Activated gamma-delta T cell (primary cell): ENCODE measurements around the gene ZNF687.

Source experiments
- DNase-seq: peaks from one replicate; lab custom pipeline; 2025; lab: John Stamatoyannopoulos, UW

Gene ZNF687

DNA sequence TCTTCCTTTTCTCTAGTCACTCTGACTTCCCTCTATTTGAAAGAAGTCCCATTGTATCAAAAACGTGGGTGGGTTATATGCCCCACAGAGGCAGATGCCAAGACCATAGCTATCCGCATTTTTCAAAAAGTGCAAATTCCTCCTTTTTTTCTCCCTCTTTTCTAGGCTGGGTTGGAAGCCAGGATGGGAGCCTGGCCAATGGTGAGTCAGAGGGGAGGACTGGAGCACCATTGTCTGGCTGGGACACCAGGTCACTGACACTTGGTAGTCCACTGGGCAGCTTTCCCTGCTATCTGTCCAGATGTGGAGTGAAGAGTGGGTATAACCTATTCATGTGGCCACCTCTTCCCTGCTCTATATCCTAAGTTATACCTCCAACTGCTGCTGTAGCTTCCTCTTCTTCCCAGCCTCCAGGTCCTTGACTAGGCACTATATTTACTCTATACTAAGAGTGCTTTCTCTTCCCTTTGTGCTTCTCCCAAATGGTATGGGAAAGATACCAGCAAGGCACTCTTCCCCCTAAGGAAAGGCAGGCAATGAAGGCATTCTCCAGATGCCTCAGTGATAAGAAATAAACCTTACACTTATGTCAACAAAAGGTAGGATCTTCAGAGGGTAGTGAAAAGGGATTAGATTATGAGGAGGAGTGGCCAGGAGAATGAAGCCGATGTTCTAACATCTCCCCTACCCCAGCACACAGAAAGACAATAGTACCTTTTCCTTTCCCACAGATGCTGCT is 32.2 kb downstream of the ZNF687 start:
- DNase-seq, result no peak

DNA sequence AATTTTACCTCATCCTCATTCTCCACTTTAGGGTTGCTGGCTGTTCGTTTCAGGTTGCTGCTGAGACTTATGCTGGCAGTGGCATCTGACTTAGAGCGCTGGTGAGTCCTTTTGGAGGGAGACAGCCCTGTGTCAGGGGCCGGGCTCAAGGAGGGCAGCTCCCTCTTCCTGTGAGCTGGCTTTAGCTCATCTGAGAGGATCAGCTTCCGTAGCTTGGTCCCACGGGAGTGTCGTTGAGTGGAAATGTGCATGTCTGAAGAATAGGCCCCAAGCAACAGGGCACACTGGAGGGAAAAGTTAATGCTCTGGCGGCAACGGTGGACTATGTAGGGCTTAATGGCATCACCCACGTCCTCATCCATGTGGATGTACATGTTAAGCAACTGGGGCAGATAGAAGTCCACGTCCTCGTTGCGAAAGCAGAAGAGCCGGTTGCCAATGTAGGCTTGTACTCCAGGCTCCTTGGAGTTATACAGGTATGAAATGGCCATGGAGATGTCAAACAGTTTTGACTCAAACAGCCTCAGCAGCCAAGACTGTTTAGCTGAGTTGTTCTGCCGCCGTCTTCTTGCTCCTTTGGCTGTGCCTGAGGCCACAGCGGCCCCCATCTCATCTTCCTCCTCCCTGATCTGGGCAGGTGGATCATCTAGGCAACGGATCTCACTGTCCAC is 33.6 kb downstream of the ZNF687 start:
- DNase-seq, result no peak

DNA sequence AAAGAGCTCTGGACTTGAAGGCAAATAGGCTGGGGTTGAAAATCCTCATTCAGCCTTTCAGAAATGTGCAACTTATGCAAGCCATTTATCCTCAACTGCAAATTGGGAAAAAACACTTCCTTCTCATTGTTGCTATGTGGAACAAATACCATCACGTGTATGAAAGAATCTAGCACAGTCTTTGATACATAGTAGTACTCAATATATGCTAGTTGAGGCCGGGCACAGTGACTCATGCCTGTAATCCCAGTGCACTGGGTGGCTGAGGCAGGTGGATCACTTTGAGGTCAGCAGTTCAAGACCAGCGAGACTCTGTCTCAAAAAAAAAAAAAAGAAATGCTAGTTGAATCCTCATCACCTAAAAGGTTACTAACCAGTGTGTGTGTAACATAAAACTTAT is 36.9 kb downstream of the ZNF687 start:
- no peak for DNase-seq

DNA sequence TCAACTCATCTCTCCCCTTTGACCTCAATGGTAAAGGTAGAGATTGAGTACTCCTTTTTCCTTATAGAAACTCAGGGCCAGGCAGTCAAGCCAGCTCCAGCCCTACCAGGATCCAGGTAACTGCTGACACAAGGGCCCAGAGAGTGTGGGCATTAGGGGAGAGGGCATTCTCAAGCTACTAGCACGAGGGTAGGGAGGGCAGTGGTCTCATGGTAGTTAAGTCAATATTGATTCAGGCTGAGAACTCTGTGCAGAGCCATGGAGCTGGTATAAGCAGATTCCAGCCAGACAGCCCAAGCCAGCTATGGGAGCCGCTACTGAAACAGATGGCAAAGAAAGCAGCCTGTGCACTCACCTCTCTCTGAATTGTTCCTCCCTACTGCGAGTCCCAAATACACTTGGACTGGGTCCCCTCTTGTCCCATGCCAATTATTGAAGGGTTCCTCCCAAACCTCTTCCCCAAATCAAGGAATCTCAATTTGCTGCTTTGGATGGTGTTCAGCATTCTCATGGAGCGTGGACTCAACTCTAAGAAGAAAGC is 42.4 kb downstream of the ZNF687 start:
- no peak for DNase-seq

DNA sequence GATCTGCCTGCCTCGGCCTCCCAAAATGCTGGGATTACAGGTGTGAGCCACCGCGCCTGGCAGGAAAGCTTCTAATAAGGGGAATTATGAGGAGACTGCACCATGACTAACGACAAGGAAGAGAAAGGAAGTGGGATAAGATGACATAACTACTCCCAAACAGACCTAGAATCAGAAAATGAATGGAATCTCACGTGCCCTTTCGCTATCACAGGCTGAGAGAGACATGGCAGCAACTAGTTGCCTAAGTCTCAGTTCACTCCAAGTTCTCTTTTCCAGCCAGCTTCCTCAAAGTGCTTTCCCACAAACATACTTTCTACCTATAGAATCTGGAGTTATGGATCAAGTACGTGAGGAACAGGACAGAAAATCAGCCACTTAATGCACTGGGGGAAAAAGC is 43.1 kb downstream of the ZNF687 start:
- DNase-seq, result no peak

DNA sequence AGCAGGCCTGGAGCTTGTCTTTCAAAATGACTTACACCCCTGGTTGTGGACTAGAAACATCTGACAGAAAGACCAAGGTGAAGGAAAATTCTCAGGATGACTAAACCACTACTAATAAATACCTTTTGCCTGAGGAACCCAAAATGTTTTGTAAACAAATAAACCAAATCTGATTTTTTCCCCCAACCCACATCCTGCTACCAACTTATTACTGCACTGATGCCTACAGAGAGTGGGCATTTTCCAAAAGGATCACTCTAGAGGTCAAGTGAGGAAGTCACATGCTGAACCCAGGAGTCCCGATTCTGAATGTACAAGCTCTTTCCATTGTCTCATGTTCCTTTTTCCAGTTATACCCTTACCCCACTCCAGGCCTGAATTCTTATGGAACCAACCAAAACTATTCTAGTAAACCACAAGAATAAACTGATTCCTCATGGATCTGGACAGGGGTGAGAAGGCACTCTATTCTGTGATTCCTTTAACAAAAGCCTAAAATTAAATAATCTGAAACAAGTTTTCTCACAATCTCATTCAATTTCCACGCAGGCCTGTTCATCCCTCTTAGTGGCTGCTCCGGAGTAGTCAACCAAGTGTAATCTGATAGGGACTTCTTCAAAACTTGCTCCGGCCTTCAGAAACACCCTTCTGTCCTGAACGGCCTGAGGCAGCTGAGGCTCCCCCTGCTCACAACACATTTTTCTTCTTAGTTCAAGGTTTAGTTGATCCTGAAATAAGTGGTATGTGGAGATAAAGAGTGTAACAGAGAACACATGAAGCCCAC is 43.7 kb downstream of the ZNF687 start:
- no peak for DNase-seq

DNA sequence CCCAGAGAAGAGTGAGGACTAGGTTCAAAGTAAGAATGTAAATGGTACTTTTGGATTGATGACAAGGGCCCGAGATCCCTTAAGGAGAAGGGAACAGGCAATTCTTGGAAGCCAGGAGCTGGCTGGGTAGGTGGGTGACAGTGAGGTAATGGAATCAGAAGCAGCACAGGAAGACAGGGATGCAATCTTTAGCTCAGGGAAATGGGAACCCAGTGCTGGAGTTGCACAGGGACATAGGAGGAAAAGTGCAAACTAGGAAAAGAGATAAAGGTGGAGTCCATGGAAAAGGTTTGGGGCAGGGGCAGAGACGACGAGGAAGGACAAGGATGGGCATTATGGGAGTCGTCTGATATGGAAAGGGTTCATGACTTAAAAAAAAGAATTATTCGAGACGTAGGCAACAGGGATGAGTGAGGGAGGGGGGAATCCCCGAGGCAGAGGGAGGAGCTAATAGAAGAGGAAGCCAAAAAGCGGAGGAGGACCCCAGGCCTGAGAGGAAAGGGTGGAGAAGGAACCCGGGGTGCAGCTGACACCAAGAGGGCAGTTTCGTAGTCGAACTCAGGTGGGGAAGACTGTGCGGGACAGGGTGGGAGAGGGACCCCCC is 44.6 kb downstream of the ZNF687 start:
- DNase-seq, result no peak

DNA sequence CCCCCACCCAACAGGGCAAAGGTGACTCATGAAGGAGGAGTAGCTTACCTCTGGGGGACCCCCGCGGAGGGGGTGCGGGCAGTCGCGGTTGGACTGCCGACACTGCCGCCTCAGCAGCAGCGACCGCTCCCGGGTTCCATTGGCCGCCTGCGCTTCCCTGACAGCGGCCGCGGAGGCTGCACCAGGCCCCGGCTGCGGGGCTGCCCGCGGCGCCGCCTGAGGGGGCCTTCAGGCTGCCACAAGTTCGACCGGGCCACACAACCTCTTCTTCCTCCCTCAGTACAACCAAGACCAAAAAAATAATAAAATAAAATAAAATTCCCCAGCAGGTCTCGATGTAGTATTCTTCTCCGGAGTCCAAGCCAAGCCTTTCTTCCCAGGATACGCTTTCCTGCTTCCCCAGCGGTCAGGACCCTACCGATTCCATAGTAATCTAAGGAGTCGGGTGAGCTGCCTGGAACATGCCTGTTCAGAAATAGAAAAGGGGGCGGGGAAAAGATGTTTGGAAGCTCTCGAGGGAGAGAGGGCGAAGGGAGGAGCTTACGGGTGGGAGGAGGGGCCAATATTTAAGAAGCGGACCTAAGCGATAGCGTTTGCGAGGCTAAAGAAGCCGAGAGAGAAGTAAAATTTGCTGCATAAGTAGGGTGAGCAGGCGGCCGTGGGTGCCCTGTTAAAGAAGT is 45.3 kb downstream of the ZNF687 start, which contains the start of gene PI4KB:
Gene PI4KB (minus strand): TSS at position 194 of the 680 bp plus-strand sequence. CDS start 10,935 bp downstream, outside the sequence.
- peak; percentile 61 for DNase-seq

DNA sequence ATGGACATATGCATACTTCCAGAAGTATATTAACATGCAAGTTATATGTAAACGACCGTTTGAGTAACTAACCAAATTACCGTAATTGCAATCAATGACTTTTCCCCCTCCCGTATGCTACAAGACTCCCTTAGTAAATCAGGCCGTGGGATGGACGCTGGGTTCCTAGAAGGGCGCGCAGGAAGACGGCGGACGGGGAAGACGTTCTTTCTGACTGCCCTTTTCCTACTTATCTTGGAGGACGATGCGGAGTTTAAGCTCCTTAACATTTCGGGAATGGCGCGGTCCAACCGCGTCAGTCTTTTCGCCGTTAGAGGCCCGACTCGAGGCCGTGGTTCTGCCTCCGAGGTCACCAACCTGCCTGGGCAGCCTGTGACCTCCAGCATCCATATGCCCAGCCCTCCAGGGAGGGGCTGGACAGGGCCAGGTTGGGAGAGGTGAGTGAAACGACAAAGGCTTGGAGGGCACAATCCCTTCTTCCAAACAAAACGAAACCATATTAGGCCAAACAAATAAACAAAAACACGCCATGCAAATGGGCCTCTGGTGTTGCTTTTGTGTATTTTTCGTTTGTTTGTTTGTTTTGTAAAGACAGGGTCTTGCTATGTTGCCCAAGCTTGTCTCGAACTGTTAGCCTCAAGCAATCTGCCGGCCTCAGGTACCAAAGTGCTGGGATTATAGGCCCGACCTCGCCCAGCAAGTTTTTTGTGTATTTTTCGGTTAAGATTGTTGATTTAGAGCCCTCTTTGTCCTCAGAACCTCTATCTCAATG is 46.0 kb downstream of the ZNF687 start:
- DNase-seq, result no peak

DNA sequence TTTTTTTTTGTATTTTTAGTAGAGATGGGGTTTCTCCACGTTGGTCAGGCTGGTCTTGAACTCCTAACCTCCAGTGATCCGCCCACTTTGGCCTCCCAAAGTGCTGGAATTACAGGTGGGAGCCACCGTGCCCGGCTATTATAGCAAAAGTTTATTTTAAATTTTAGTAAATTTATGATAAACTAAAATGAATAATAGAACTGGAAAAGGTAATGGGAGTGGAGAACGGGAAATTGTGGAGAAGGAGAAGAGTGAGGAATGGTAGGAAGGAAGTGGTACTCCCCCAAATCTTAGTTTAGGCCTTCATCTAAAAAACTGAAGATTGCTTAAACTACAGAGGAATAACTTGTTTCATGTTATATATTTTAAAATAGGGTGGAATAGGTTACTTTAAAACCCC is 52.7 kb downstream of the ZNF687 start:
- DNase-seq, result no peak

DNA sequence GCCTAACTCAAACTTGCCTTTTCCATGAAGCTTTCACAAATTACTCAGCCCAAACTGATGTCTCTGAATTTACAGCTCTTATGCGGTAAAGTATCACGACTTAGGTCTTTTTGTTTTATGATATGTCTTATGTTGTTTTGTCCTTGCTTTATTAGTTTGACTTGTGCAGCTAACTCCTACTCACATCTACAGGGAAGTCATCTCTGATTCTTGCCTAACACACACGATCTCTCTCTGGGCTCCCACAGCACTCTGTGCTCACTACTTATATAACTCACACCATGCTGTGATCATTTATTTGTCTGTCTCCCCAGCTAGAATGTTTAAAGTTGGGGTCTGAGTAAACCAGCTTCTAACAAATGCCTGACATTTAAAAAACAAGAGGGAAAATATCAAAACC is 54.5 kb downstream of the ZNF687 start:
- no peak for DNase-seq

DNA sequence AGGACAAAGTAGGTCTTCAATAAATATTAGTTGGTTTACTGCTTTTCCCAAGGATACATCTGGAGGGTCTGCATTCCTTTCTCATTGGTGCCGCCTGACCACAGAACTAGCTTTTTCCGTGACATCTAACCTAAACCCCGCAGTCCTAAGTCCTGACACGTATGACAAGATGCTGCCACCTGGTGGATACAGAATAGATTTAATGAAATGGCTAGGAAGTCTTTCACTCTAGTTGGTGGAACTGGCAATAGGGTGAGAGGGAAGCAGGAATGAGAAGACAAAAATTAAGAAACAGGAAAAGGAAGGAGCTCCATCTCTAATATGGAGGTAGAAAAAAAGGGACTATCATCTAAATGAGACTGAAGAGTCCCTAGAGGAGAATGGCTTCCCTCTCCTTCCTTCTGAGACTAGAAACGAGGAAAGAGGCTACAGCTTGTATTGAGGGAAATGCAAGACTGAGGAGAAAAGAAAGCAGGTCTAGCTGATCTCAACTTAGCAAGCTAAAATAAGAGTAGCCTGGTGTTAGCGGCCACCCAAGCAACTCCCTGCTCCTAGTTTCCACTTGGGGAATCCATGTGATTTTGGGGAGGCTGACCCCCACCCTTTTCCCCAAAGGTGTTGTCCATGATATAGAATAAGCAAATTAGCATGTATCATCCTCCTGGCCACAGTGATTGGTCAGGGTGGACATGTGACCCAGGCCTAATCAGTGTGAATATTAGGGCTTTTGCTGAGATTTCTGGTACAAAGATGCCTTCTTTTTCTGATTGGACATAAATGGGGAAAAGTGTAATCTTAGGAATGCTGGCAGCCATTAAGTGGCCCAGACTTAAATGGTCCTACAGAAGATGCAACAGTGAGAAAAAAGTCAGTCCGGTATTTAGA is 59.0 kb downstream of the ZNF687 start:
- no peak for DNase-seq
